Measurements from ENCODE around the gene ZNF10.

Gene ZNF10

DNA sequence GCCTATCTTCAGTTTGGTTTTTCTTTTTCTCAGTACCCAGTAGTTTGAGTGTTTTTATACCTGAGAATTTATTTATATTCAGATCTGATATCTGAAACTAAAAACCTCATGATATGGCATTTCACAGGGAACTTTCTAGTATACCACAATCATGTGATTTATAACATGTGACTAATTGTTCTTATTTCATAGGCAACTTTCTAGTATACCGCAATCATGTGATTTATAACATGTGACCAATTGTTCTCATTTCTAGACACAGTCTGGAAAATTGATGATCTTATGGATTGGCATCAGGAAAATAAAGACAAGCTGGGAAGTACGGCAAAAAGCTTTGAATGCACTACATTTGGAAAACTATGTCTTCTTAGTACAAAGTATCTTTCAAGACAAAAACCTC, 71.5 kb downstream of the ZNF10 start:
- no peak for DNase-seq (ENCODE audit: low read depth)

DNA sequence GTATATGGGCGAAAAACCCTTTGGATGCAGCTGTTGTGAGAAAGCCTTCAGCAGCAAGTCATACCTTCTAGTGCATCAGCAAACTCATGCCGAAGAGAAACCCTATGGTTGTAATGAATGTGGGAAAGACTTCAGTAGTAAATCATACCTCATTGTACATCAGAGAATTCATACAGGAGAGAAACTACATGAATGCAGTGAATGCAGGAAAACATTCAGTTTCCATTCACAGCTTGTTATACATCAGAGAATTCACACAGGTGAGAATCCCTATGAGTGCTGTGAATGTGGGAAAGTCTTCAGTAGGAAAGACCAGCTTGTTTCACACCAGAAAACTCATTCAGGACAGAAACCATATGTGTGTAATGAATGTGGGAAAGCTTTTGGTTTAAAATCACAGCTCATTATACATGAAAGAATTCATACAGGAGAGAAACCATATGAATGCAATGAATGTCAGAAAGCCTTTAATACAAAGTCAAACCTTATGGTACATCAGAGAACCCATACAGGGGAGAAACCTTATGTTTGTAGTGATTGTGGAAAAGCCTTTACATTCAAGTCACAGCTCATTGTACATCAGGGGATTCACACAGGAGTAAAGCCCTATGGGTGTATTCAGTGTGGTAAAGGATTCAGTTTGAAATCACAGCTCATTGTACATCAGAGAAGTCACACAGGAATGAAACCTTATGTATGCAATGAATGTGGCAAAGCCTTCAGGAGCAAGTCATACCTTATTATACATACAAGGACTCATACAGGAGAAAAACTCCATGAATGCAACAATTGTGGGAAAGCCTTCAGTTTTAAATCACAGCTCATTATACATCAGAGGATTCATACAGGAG, 72.3 kb downstream of the ZNF10 start:
- no peak for DNase-seq (ENCODE audit: low read depth)

DNA sequence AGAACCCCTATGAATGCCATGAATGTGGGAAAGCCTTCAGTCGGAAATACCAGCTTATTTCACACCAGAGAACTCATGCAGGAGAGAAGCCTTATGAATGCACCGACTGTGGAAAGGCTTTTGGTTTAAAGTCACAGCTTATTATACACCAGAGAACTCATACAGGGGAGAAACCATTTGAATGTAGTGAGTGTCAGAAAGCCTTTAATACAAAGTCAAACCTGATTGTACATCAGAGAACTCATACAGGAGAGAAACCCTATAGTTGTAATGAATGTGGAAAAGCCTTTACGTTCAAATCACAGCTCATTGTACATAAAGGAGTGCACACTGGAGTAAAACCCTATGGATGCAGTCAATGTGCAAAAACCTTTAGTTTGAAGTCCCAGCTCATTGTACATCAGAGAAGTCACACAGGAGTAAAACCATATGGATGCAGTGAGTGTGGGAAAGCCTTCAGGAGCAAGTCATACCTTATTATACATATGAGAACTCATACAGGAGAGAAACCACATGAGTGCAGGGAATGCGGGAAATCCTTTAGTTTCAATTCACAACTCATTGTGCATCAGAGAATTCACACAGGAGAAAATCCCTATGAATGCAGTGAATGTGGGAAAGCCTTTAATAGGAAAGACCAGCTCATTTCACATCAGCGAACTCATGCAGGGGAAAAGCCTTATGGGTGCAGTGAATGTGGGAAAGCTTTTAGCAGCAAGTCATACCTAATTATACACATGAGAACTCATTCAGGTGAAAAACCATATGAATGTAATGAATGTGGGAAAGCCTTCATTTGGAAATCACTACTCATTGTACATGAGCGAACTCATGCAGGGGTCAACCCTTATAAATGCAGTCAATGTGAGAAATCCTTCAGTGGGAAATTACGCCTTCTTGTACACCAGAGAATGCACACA, 73.2 kb downstream of the ZNF10 start:
- no peak for DNase-seq (ENCODE audit: low read depth)

DNA sequence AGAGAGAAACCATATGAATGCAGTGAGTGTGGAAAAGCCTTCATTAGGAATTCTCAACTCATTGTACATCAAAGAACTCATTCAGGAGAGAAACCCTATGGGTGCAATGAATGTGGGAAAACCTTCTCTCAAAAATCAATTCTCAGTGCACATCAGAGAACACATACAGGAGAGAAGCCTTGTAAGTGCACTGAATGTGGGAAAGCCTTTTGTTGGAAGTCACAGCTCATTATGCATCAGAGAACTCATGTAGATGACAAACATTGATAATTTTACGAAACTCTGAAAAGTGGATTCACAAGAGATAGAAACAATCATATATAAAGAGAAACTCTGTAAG, 73.8 kb downstream of the ZNF10 start:
- no peak for DNase-seq (ENCODE audit: low read depth)

DNA sequence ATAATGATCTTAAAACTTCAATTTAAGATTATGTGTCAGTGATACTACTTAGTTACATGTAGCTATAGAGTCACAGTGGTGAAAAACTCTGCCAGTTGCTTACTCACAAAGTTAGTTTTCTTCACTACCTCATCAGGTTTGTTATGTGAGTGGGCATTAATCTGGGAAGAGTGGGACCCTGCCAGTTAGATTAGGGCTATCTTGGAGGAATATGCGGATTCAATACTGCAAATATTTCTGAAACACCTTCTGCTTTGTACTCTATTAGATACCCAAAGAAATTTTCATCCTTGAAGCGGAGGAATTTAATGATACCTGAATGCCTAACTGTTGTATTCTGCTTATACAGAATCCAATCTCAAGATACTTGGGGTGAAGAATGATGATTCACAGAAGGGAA, 76.0 kb downstream of the ZNF10 start:
- no peak for DNase-seq (ENCODE audit: low read depth)
